Neutrophil (primary cell): ENCODE data around the gene TMEM179.

Experiments
- H3K27ac ChIP-seq: fragments of 200-600 bp; sonication (generic); 2 replicates; pipeline ENCODE4 v1.5.1; 2016; ENCODE audit warnings: mild to moderate bottlenecking, moderate library complexity
- H3K27me3 ChIP-seq: fragments of 200-600 bp; sonication (generic); 2 replicates; pipeline ENCODE4 v1.6.0; 2016; ENCODE audit warnings: mild to moderate bottlenecking
- H3K36me3 ChIP-seq: fragments of 200-600 bp; sonication (generic); 2 replicates; pipeline ENCODE4 v1.5.1; 2017
- H3K4me1 ChIP-seq, 2 experiments: fragments of 200-600 bp in 1 of 2; sonication (generic) in 1 of 2; 1 replicate in 1 of 2; 2 replicates in 1 of 2; pipeline versions ENCODE4 v1.5.1 to v1.6.1; 2013 to 2016; ENCODE audit warnings: low read depth in 1 of 2, low read length in 1 of 2, mild to moderate bottlenecking in 1 of 2, moderate library complexity in 1 of 2; ENCODE audit not compliant: control insufficient read depth in 1 of 2, insufficient read depth in 1 of 2
- H3K4me3 ChIP-seq, 2 experiments: fragments of 200-600 bp in 1 of 2; sonication (generic) in 1 of 2; 1 replicate in 1 of 2; 2 replicates in 1 of 2; pipeline ENCODE4 v1.5.1; 2013 to 2016; ENCODE audit warnings: low read depth in 1 of 2, low read length in 1 of 2, mild to moderate bottlenecking in 1 of 2, moderate library complexity in 1 of 2
- H3K9me3 ChIP-seq: fragments of 200-600 bp; sonication (generic); 2 replicates; pipeline ENCODE4 v1.5.1; 2016
- TF ChIP-seq, protein P1 (sequence below): fragments of 200-600 bp; sonication (generic); IDR thresholded peaks from 2 replicates; pipeline ENCODE4 v1.5.1; 2016; ENCODE audit warnings: antibody characterized with exemption

Gene TMEM179

DNA sequence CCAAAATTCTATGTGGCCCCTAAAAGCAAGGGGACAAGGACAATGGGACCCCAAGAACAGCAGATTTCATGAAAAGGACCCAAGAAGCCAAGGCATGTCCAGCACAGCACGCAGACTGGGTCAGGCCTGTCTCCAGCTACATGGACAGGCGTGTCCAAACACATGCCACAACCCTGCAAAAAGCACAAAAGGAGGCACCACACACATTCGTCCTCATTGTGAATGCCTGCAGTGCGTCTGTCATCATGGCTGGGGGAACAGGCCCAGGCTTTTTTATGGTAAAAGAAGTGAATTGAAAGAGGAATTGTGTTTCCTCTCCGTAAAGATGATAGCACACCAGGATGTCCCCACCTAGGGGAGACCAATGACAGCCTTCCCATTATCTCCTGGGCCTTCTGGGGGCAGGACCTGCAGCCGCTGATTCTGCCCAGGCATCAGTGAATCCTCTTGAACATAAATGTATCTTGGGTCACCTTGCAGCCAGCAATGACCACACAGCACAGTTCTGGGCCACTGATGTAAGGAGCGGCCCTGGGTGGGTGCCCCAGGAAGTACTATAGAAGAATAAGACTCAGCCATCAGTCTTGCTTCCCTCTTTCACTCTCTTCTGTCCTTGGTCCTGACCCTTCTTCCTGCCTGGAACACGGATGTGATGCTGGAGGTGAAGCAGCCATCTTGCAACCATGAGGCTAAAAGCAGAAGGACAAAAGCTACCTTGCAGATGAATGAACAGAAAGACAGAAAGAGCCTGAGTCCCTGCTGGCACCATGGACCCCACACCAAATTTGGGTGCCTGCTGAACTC lies 54.8 kb downstream of the TMEM179 start:
- H3K4me1 ChIP-seq: no peaks in the 10 kb centered on the region
- no peaks in the 10 kb centered on the region for H3K36me3 ChIP-seq
- TF ChIP-seq, protein P1, sequence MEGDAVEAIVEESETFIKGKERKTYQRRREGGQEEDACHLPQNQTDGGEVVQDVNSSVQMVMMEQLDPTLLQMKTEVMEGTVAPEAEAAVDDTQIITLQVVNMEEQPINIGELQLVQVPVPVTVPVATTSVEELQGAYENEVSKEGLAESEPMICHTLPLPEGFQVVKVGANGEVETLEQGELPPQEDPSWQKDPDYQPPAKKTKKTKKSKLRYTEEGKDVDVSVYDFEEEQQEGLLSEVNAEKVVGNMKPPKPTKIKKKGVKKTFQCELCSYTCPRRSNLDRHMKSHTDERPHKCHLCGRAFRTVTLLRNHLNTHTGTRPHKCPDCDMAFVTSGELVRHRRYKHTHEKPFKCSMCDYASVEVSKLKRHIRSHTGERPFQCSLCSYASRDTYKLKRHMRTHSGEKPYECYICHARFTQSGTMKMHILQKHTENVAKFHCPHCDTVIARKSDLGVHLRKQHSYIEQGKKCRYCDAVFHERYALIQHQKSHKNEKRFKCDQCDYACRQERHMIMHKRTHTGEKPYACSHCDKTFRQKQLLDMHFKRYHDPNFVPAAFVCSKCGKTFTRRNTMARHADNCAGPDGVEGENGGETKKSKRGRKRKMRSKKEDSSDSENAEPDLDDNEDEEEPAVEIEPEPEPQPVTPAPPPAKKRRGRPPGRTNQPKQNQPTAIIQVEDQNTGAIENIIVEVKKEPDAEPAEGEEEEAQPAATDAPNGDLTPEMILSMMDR: no peak
- H3K27ac ChIP-seq: no peak overlapping the region
- H3K4me3 ChIP-seq: no peak overlapping the region
- no peaks in the 10 kb centered on the region for H3K9me3 ChIP-seq
- H3K27me3 ChIP-seq: peaks cover 14% of the 10 kb centered on the region

DNA sequence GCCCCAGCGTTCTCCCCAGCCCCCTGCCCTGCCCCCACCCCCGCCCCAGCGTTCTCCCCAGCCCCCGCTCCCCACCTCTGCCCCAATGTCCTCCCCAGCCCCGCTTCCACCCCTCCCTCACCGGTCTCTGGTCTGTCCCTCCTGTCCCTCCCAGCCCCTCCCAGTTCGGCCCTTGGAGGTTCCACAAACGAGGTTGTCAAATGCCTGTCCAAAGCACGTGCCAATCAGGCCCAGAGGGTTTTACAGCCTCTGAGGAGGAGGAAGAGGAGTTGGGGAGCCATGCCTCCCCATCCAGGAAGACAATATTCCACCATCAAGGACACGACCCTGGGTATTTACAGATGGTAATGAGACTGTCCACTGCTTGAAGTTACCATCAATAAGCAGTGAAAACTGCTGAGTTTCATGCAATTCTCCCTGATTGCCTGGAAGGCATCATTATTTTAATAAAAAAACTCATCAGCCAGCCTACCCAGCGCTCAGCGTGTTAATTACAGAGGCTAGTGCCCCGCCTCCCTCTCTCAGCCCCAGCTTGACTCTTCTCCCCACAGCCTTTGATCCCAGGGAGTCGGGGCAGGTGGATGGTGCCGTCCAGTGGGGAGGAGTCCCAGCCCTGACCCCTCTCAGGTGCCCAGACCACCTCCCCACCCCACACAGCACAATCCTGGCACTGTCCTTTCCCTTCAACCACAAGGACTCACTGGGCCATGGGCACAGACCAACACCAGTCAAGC lies 55.6 kb downstream of the TMEM179 start:
- no peak overlapping the region for H3K4me3 ChIP-seq
- H3K27ac ChIP-seq: no peak overlapping the region
- H3K36me3 ChIP-seq: no peaks in the 10 kb centered on the region
- TF ChIP-seq, protein P1: no peak
- H3K27me3 ChIP-seq: peaks cover 21% of the 10 kb centered on the region
- H3K9me3 ChIP-seq: no peaks in the 10 kb centered on the region
- no peaks in the 10 kb centered on the region for H3K4me1 ChIP-seq

DNA sequence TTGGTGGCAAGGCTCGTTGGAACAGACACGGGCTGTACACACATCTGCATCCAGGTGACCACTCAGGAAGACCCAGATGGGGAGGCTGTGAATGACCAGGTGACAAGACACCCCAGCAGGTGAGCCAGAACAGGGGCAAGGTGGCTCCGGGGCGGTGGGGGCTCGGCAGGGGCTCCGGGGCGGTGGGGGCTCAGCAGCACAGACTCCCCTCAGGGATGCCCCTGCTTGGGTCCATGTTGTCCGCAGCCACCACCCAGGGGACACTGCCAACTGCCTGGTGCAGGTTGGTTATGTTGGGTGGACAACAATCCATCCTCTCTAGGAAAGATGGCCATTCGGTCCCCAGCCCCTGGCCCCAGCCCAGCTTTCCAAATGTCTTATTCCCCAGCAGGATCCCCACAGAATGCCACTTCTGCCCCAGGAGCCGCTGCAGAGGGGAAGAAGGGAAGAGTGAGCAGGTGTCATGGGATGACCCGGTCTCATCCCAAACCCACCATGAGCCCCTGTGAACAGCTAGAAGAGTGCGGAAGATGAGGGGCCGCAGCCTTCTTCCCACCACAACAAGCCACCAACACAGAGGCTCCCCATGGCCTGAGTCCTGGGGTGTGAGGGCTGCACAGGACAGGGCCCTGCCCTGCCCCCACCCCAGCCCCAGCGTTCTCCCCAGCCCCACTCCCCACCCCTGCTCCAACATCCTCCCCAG lies 56.4 kb downstream of the TMEM179 start:
- no peaks in the 10 kb centered on the region for H3K9me3 ChIP-seq
- no peaks in the 10 kb centered on the region for H3K4me1 ChIP-seq
- H3K27me3 ChIP-seq: peaks cover 25% of the 10 kb centered on the region
- H3K27ac ChIP-seq: no peak overlapping the region
- H3K36me3 ChIP-seq: no peaks in the 10 kb centered on the region
- TF ChIP-seq, protein P1: no peak
- H3K4me3 ChIP-seq: no peak overlapping the region

DNA sequence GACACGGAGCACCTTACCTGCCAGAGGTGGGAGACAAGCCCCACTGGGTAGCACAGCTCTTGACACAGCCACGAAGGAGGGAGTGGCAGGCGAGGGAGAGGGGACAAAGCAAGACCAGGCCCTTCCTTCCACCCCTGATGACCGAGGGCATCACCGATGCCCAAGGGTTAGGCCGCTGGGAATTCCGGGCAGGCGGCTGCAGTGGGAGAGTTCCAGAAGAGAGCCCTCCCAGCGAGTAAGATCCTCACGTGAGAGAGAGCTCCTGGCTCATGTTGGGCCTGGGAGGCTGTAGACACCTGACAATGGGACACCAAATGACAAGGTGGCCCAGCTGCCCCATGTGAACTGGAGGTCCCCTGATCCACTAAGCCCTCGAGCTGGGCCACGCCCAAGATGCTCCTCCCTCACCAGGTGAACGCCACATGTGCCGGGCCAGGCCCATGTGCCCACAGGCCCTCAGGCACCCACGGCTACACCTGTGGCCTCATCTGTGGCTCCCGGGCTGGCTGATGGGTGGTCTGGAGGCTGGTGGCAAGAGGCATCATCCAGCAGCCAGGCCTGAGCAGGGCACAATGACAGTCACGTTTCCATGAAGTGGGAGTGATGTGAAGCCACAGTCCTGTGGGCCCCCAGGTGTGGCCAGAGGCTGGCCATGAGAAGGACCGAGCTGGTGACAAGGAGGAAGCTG lies 57.1 kb downstream of the TMEM179 start:
- Histone ChIP-seq H3K36me3 (no peaks in the 10 kb centered on the region), H3K27ac (no peak overlapping the region), H3K4me3 (no peak overlapping the region), H3K4me1 (no peaks in the 10 kb centered on the region), H3K9me3 (no peaks in the 10 kb centered on the region), H3K27me3 (peaks cover 25% of the 10 kb centered on the region)
- TF ChIP-seq, protein P1: no peak

DNA sequence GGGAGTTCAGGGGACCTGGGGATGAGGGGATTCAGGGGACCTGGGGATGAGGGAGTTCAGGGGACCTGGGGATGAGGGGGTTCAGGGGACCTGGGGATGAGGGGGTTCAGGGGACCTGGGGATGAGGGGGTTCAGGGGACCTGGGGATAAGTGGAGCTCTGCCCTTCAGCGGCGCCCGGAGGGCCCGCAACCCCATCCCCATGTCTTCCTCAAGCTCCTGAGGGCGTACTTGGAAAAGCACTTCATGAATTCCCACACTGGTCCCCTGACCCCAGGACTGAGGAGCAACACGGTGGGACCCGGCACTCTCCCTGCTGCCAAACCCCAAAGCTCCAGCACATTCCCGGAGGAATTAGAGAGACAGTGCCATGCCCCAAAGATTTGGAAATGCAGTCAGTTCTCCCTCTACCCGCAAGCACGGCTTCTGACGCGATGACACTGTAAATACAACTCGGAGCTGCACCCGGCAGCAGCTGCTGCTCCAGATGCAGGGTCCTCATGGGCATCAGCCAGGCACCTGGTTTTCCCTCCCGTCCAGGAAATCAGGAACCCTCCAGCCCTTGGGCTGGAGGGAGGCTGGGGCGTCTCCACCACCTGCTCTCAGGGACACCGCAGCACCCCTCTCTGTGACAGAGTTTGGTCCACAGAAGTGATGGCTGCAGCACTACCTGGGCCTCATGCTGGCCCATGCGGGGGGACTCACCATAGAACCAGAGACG lies 57.8 kb downstream of the TMEM179 start:
- TF ChIP-seq, protein P1: no peak
- Histone ChIP-seq H3K4me1 (no peaks in the 10 kb centered on the region), H3K27ac (no peak overlapping the region), H3K9me3 (no peaks in the 10 kb centered on the region), H3K36me3 (no peaks in the 10 kb centered on the region), H3K27me3 (peaks cover 27% of the 10 kb centered on the region), H3K4me3 (no peak overlapping the region)
